Naive thymus-derived CD8-positive, alpha-beta T cell (primary cell): ENCODE results near the gene TBK1. TPM values are rescaled to one million over a fixed set of nuclear protein-coding genes. Genes with fewer than 3 reads are reported as not detected.

Experiments
- ATAC-seq, 2 donors: fragments of 150-1000 bp; cut with Tn5 transposase in 1 of 2; sonication (Bioruptor Pico), chemical (Tn5 transposase) in 1 of 2; 1 replicate in 1 of 2; 2 replicates in 1 of 2; pipeline ENCODE4 v1.10.0; 2021; ENCODE audit warnings: mild to moderate bottlenecking in 2 of 2, moderate library complexity in 2 of 2
- POLR2A ChIA-PET: fragments of 350-600 bp; sonication (Branson Sonifier 250); formaldehyde crosslinking; loops from one replicate; lab custom pipeline; 2021; ENCODE audit warnings: antibody characterized with exemption; lab: Charles Lee
- DNase-seq, 10 donors: peaks; one replicate each; pipeline versions ENCODE4 v3.0.0 to v3.0.0-alpha.2; 2020 to 2022
- H3K27ac Mint-ChIP-seq, 10 donors: one replicate each; pipeline ENCODE4 v1.8.0; 2020 to 2022; ENCODE audit warnings: mild to moderate bottlenecking in 10 of 10, mixed read lengths in 10 of 10, moderate library complexity in 4 of 10, inconsistent platforms in 1 of 10
- H3K27me3 Mint-ChIP-seq, 5 donors: one replicate each; pipeline ENCODE4 v1.8.0; 2021 to 2022; ENCODE audit warnings: mixed read lengths in 5 of 5
- H3K36me3 Mint-ChIP-seq, 3 donors: one replicate each; pipeline ENCODE4 v1.8.0; 2020 to 2022; ENCODE audit warnings: mixed read lengths in 3 of 3, mild to moderate bottlenecking in 2 of 3, inconsistent platforms in 1 of 3
- H3K4me1 Mint-ChIP-seq, 4 donors: one replicate each; pipeline ENCODE4 v1.8.0; 2021 to 2022; ENCODE audit warnings: mixed read lengths in 4 of 4
- H3K4me3 Mint-ChIP-seq, 10 donors: one replicate each; pipeline ENCODE4 v1.8.0; 2020 to 2022; ENCODE audit warnings: mild to moderate bottlenecking in 10 of 10, mixed read lengths in 10 of 10, moderate library complexity in 6 of 10, inconsistent platforms in 1 of 10
- H3K9me3 Mint-ChIP-seq, 9 donors: one replicate each; pipeline ENCODE4 v1.8.0; 2020 to 2022; ENCODE audit warnings: mixed read lengths in 9 of 9, mild to moderate bottlenecking in 3 of 9, inconsistent platforms in 1 of 9, moderate library complexity in 1 of 9
- polyA plus RNA-seq, 3 donors: library from polyadenylated mRNA; unstranded; fragments of 300-500 nt; fragmentation: Illumina TruSeq; gene quantifications; one replicate each; pipeline ENCODE4 v1.2.3, GENCODE V29; 2021
- total RNA-seq, 8 experiments: library from RNA in 2 of 8; stranded (reverse) in 2 of 8; gene quantifications; one replicate each; pipeline ENCODE4 v1.2.3 and lab custom pipeline; 2021 to 2026

The TBK1 gene
- total and polyA plus RNA-seq, 5 experiments from 2014 or later: 6.1 to 15.2 (median 9.7) TPM

DNA sequence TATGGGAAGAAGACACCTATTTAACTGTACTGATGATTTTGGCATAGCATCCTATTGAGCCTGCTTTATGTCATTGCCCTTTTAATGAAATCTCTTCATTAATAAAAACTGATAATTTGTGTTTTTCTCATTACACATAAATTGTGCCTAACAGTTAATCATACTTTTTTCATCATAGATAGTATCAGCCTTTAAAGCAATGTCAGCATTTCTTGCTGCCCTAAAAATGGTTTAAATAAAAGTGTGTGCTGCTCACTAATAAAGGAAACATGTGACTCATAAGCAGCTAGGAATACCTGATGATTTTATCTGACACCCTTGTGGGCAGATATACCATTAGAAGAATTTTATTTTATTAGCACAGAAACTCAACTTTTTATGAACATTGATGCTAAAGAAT lies 26.7 kb downstream of the TBK1 start:
- DNase-seq: no peak
- H3K27ac Mint-ChIP-seq: no peak overlapping the region
- no peak overlapping the region for H3K4me3 Mint-ChIP-seq
- ATAC-seq: no peak
- POLR2A ChIA-PET: no interaction called here
- H3K9me3 Mint-ChIP-seq: peaks cover 0 to 21% (median 7%) of the 10 kb centered on the region in 9 donors
- H3K36me3 Mint-ChIP-seq: peaks cover 15 to 57% (median 41%) of the 10 kb centered on the region in 3 donors
- H3K4me1 Mint-ChIP-seq: peaks cover 0 to 5% (median 2%) of the 10 kb centered on the region in 4 donors
- H3K27me3 Mint-ChIP-seq: no peaks in the 10 kb centered on the region

DNA sequence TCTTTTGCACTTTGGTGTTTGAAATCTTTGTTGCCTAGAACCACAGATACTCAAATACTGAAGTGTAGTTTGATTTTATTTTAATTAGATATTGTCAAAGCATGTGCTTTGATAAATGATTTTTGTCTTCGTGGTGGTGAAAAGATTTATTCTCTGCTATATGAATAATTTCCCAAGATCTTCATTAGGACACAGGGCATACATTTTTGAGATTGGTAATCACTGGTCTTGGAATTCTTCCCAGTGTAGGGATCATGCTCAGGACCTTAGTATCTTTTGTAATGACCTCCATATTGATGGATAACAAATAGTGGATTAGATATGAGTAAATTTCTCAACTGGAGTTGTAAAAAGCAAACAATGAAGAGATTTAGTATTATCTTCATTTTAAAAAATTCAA lies 28.2 kb downstream of the TBK1 start:
- Mint-ChIP-seq H3K27ac (no peak overlapping the region), H3K9me3 (peaks cover 0 to 20% (median 7%) of the 10 kb centered on the region in 9 donors), H3K27me3 (no peaks in the 10 kb centered on the region), H3K4me1 (peaks cover 0 to 5% (median 2%) of the 10 kb centered on the region in 4 donors), H3K36me3 (peaks cover 13 to 56% (median 39%) of the 10 kb centered on the region in 3 donors), H3K4me3 (no peak overlapping the region)
- DNase-seq (no peak), ATAC-seq (no peak)
- POLR2A ChIA-PET: no interaction called here

GRCh38 chr12:64486657-64487056 lies 34.7 kb downstream of the TBK1 start:
- Mint-ChIP-seq H3K4me3 (no peak overlapping the region), H3K9me3 (no peaks in the 10 kb centered on the region)
- ATAC-seq: no peak

GRCh38 chr12:64491718-64492117 lies 39.8 kb downstream of the TBK1 start:
- POLR2A ChIA-PET: interaction anchor here (0.6 kb wide), 1 partner anchor 87 kb away, joined by 5 read pairs; no protein-coding TSS in a partner anchor
- H3K27ac Mint-ChIP-seq: no peak overlapping the region
- H3K36me3 Mint-ChIP-seq: peaks cover 0 to 67% (median 21%) of the 10 kb centered on the region in 3 donors
- no peaks in the 10 kb centered on the region for H3K27me3 Mint-ChIP-seq
- ATAC-seq: no peak
- H3K4me1 Mint-ChIP-seq: peaks cover 0 to 13% (median 7%) of the 10 kb centered on the region in 4 donors
- H3K4me3 Mint-ChIP-seq: no peak overlapping the region
- DNase-seq: no peak
- H3K9me3 Mint-ChIP-seq: no peaks in the 10 kb centered on the region

More at GRCh38 chr12:64486657-64487056, 34.7 kb downstream of the TBK1 start:
- H3K36me3 Mint-ChIP-seq: peaks cover 0 to 70% (median 36%) of the 10 kb centered on the region in 3 donors
- no peaks in the 10 kb centered on the region for H3K27me3 Mint-ChIP-seq
- peaks cover 0 to 2% (median 0%) of the 10 kb centered on the region in 4 donors for H3K4me1 Mint-ChIP-seq
- POLR2A ChIA-PET: no interaction called here
- no peak for DNase-seq
- H3K27ac Mint-ChIP-seq: no peak overlapping the region

- Mint-ChIP-seq H3K27ac (no peak overlapping the region), H3K9me3 (no peaks in the 10 kb centered on the region), H3K4me1 (peaks cover 0 to 13% (median 7%) of the 10 kb centered on the region in 4 donors), H3K36me3 (peaks cover 4 to 71% (median 28%) of the 10 kb centered on the region in 3 donors), H3K4me3 (no peak overlapping the region), H3K27me3 (no peaks in the 10 kb centered on the region)
- ATAC-seq: no peak
- no peak for DNase-seq
- POLR2A ChIA-PET: interaction anchor here (0.7 kb wide), 1 partner anchor 57 kb away, joined by 3 read pairs; no protein-coding TSS in a partner anchor
Measured at GRCh38 chr12:64493513-64493912, 41.6 kb downstream of the TBK1 start.

DNA sequence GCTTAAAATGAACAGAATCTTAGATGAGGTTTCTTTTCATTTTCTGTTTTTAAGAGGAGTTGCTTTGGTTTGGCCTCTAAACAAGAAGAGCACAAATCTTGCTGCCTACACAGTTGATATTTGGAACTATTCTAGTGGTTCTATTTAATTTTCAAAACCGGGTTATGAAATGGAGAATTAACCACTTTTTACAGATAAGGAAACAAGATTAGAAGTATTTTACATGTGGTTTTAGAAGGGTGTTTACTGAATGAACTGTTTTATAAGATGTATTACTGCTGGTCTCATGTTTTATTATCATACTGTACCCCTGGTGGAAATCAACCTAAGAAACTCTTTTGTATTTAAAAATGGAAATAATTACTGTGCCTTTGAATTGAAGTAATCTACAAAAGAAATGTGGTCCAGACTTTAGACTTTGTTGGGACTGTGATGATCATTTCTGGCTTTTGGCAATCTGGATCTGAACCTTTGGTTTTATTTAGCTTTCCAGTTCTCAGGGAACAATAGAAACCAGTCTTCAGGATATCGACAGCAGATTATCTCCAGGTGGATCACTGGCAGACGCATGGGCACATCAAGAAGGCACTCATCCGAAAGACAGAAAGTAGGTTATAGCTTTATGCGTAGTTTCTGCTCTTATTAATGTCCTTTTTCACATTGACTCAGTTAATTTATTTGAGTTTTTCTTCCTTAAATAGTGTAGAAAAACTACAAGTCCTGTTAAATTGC lies 43.2 kb downstream of the TBK1 start:
- Mint-ChIP-seq H3K4me3 (no peak overlapping the region), H3K36me3 (peaks cover 6 to 71% (median 29%) of the 10 kb centered on the region in 3 donors)
- ATAC-seq: no peak

GRCh38 chr12:64496839-64497400 lies 45.0 kb downstream of the TBK1 start:
- Mint-ChIP-seq H3K36me3 (peaks cover 9 to 67% (median 27%) of the 10 kb centered on the region in 3 donors), H3K4me3 (no peak overlapping the region), H3K4me1 (peaks cover 0 to 13% (median 7%) of the 10 kb centered on the region in 4 donors), H3K27ac (no peak overlapping the region), H3K27me3 (no peaks in the 10 kb centered on the region), H3K9me3 (no peaks in the 10 kb centered on the region)
- ATAC-seq (no peak), DNase-seq (no peak)
- POLR2A ChIA-PET: no interaction called here

More for the DNA sequence above, 43.2 kb downstream of the TBK1 start:
- no peak overlapping the region for H3K27ac Mint-ChIP-seq
- no peaks in the 10 kb centered on the region for H3K9me3 Mint-ChIP-seq
- H3K4me1 Mint-ChIP-seq: peaks cover 0 to 13% (median 7%) of the 10 kb centered on the region in 4 donors
- POLR2A ChIA-PET: no interaction called here
- H3K27me3 Mint-ChIP-seq: no peaks in the 10 kb centered on the region
- no peak for DNase-seq

- no peaks in the 10 kb centered on the region for H3K9me3 Mint-ChIP-seq
- ATAC-seq (no peak), DNase-seq (no peak)
- H3K27me3 Mint-ChIP-seq: no peaks in the 10 kb centered on the region
- H3K27ac Mint-ChIP-seq: no peak overlapping the region
- no peak overlapping the region for H3K4me3 Mint-ChIP-seq
- H3K4me1 Mint-ChIP-seq: peaks cover 0 to 13% (median 7%) of the 10 kb centered on the region in 4 donors
- POLR2A ChIA-PET: no interaction called here
- peaks cover 9 to 66% (median 26%) of the 10 kb centered on the region in 3 donors for H3K36me3 Mint-ChIP-seq
Measured at GRCh38 chr12:64497484-64497883, 45.6 kb downstream of the TBK1 start.

DNA sequence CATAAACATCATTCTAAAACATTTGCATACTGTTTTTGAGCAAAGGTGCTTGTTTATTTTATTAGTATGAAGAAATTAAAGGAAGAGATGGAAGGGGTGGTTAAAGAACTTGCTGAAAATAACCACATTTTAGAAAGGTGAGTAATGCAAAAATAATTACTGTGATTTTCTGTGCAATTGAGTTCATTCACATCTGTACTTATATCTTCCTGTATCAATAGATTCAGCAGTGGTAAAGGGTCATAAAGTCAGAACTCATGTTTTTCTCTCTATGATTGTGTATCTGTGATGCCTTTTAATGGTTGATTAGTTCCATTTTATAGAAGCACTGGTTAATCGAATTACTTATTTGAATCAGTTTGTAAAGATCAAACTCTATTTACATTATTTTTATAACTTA lies 46.0 kb downstream of the TBK1 start:
- H3K36me3 Mint-ChIP-seq: peaks cover 9 to 66% (median 26%) of the 10 kb centered on the region in 3 donors
- DNase-seq (no peak), ATAC-seq (no peak)
- H3K27me3 Mint-ChIP-seq: no peaks in the 10 kb centered on the region
- H3K4me1 Mint-ChIP-seq: peaks cover 0 to 13% (median 7%) of the 10 kb centered on the region in 4 donors
- H3K4me3 Mint-ChIP-seq: no peak overlapping the region
- no peak overlapping the region for H3K27ac Mint-ChIP-seq
- POLR2A ChIA-PET: no interaction called here
- no peaks in the 10 kb centered on the region for H3K9me3 Mint-ChIP-seq

- ATAC-seq (no peak), DNase-seq (no peak)
- Mint-ChIP-seq H3K4me3 (no peak overlapping the region), H3K27me3 (no peaks in the 10 kb centered on the region), H3K36me3 (peaks cover 9 to 54% (median 26%) of the 10 kb centered on the region in 3 donors), H3K4me1 (no peaks in the 10 kb centered on the region), H3K27ac (peak overlapping the region in 2 of 10 donors; percentile 3 to 6), H3K9me3 (no peaks in the 10 kb centered on the region)
- POLR2A ChIA-PET: no interaction called here
Measured at GRCh38 chr12:64500394-64500793, 48.5 kb downstream of the TBK1 start.

GRCh38 chr12:64501486-64501885 lies 49.6 kb downstream of the TBK1 start:
- peaks cover 9 to 50% (median 26%) of the 10 kb centered on the region in 3 donors for H3K36me3 Mint-ChIP-seq
- ATAC-seq (no peak), DNase-seq (no peak)
- H3K27ac Mint-ChIP-seq: no peak overlapping the region
- POLR2A ChIA-PET: no interaction called here
- H3K27me3 Mint-ChIP-seq: no peaks in the 10 kb centered on the region
- H3K4me3 Mint-ChIP-seq: no peak overlapping the region
- H3K4me1 Mint-ChIP-seq: no peaks in the 10 kb centered on the region
- H3K9me3 Mint-ChIP-seq: no peaks in the 10 kb centered on the region

DNA sequence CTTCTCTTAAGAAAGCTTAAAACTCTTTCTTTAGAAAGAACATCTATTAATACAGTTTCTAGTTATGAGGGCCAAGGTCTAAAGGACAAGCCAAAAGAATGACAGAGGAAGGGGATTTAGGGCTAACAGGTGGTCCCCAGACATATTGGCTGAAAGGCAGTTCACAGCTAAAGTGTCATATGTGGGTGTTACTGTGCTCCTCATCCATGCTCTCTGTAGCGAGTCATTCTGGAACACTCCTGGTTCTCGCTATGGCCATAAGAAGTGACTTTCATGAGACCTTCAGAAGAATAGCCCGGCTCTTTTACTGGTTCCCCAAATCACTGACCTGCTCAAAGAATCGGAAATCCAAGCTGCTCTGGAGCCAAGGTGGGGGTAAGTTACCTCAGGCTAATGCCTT lies 55.0 kb downstream of the TBK1 start:
- Mint-ChIP-seq H3K36me3 (peaks cover 0 to 5% (median 0%) of the 10 kb centered on the region in 3 donors), H3K27ac (no peak overlapping the region), H3K27me3 (peaks cover 0 to 2% (median 0%) of the 10 kb centered on the region in 5 donors), H3K4me3 (no peak overlapping the region), H3K4me1 (no peaks in the 10 kb centered on the region), H3K9me3 (no peaks in the 10 kb centered on the region)
- DNase-seq (no peak), ATAC-seq (no peak)
- POLR2A ChIA-PET: no interaction called here

- H3K9me3 Mint-ChIP-seq: no peaks in the 10 kb centered on the region
- ATAC-seq: no peak
- no peaks in the 10 kb centered on the region for H3K36me3 Mint-ChIP-seq
- POLR2A ChIA-PET: no interaction called here
- no peak for DNase-seq
- no peaks in the 10 kb centered on the region for H3K4me1 Mint-ChIP-seq
- no peak overlapping the region for H3K4me3 Mint-ChIP-seq
- H3K27me3 Mint-ChIP-seq: peaks cover 0 to 7% (median 4%) of the 10 kb centered on the region in 5 donors
- no peak overlapping the region for H3K27ac Mint-ChIP-seq
Measured at GRCh38 chr12:64510667-64511066, 58.7 kb downstream of the TBK1 start.
